Upper lobe of right lung (tissue), 1 donor: Measurements from ENCODE around the gene RNF6. TPM values are rescaled to one million over a fixed set of nuclear protein-coding genes. Genes with fewer than 3 reads are reported as not detected.

Source experiments
- ATAC-seq: fragments of 200-7000 bp; cut with Tn5 transposase; one replicate; pipeline ENCODE4 v1.9.1; 2020; ENCODE audit warnings: mild to moderate bottlenecking, moderate library complexity
- DNase-seq: peaks from one replicate; pipeline ENCODE4 v3.0.0-alpha.2; 2020
- H3K27ac ChIP-seq: fragments of 200-600 bp; one replicate; pipeline ENCODE4 v1.8.0; 2022
- H3K27me3 ChIP-seq: fragments of 200-600 bp; one replicate; pipeline ENCODE4 v1.8.0; 2022; ENCODE audit warnings: mild to moderate bottlenecking
- H3K36me3 ChIP-seq: fragments of 200-600 bp; one replicate; pipeline ENCODE4 v1.8.0; 2022
- H3K4me1 ChIP-seq: fragments of 200-600 bp; one replicate; pipeline ENCODE4 v1.8.0; 2022
- H3K4me3 ChIP-seq: fragments of 200-600 bp; one replicate; pipeline ENCODE4 v1.8.0; 2022; ENCODE audit warnings: mild to moderate bottlenecking
- H3K9me3 ChIP-seq: fragments of 200-600 bp; one replicate; pipeline ENCODE4 v1.8.0; 2022
- intact Hi-C: fragments of 100-400 bp; cut with DNase I; formaldehyde crosslinking; loops from one replicate; pipeline ENCODE4 v1.11.0; 2022
- total RNA-seq: library from RNA; stranded (reverse); fragmentation: NEBNext Ultra II Directional; extraction: Animal tissue kit (Norgen Biotek cat#: 25700); gene quantifications from one replicate; pipeline ENCODE4 v1.2.1, GENCODE V29; 2021
- TF ChIP-seq, protein P1 (sequence below): fragments of 200-600 bp; IDR thresholded peaks from one replicate; pipeline ENCODE4 v1.8.0; 2022; ENCODE audit warnings: antibody characterized with exemption
- donor health status: DM: no; HTN: yes; CAD: no; lungs with severe emphysema.

Gene RNF6
- total RNA-seq, 1 donor from 2014 or later, result 29.5 TPM

DNA sequence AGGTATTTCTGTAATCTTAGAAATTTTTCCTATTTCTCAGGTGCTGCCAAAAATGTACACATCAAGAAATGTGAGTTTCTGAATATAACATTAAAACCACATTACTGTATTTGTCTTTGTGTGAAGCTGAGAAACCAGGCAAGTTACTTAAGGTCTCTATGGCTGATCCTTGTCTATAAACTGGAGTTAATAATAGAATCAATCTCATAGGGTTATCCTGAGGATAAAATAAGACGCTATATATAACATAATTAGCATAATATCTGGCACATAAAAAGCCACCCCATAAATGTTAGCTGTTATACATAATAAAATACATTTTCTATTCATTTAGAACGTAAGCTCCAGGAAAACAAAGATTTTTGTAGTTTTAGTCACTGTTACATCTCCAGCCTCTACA lies 6.1 kb downstream of the RNF6 start:
- Histone ChIP-seq H3K4me3 (no peak overlapping the region), H3K9me3 (no peaks in the 10 kb centered on the region), H3K4me1 (peaks cover 19% of the 10 kb centered on the region), H3K27me3 (no peaks in the 10 kb centered on the region), H3K27ac (no peak overlapping the region), H3K36me3 (peaks cover 90% of the 10 kb centered on the region)
- intact Hi-C loops, result no loop called here
- TF ChIP-seq, protein P1, sequence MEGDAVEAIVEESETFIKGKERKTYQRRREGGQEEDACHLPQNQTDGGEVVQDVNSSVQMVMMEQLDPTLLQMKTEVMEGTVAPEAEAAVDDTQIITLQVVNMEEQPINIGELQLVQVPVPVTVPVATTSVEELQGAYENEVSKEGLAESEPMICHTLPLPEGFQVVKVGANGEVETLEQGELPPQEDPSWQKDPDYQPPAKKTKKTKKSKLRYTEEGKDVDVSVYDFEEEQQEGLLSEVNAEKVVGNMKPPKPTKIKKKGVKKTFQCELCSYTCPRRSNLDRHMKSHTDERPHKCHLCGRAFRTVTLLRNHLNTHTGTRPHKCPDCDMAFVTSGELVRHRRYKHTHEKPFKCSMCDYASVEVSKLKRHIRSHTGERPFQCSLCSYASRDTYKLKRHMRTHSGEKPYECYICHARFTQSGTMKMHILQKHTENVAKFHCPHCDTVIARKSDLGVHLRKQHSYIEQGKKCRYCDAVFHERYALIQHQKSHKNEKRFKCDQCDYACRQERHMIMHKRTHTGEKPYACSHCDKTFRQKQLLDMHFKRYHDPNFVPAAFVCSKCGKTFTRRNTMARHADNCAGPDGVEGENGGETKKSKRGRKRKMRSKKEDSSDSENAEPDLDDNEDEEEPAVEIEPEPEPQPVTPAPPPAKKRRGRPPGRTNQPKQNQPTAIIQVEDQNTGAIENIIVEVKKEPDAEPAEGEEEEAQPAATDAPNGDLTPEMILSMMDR, result no peak
- no peak for DNase-seq
- ATAC-seq, result no peak

DNA sequence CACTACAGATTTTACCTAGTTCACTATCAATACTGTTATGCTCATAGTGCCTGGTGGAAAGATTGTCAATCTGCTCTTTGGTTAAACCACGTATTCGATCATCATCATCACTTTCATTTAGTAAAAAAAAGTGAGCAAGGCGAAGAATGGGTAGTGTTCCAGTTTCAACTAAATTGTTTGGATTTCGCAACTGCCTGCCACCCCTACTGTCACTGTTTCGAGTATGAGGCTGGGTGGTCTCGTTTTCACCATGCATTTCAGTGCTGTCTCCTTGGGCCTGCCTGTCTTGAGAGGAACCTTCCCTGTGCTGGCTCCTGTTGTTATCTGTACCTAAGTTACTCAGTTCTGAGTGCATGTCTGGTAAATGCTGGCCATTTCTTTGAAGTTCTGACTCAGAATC lies 8.1 kb downstream of the RNF6 start:
- peaks cover 97% of the 10 kb centered on the region for H3K36me3 ChIP-seq
- H3K4me3 ChIP-seq, result no peak overlapping the region
- no peaks in the 10 kb centered on the region for H3K4me1 ChIP-seq
- intact Hi-C loops, result no loop called here
- TF ChIP-seq, protein P1, result no peak
- DNase-seq (no peak), ATAC-seq (no peak)
- no peaks in the 10 kb centered on the region for H3K27me3 ChIP-seq
- no peaks in the 10 kb centered on the region for H3K9me3 ChIP-seq
- no peak overlapping the region for H3K27ac ChIP-seq

DNA sequence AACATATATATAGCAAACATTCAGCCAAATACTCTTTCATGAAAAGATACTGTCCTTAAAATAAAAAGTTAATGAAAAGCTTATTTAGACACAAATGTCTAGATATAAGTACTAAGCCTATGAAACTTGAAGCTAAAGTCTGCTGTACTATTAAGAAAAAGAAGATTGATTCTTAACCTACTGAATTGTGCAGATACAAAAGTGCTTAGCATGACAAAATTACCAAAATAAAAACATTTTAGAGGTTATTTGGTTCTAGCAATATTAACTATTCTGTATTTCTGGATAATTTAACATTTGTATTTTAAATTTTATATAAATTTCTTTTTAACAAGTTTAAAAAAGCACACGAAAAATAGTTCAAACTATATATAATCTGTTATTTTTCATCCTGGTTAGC lies 8.8 kb downstream of the RNF6 start:
- Histone ChIP-seq H3K9me3 (no peaks in the 10 kb centered on the region), H3K27ac (no peak overlapping the region), H3K27me3 (no peaks in the 10 kb centered on the region), H3K4me1 (no peaks in the 10 kb centered on the region), H3K36me3 (peaks cover 97% of the 10 kb centered on the region), H3K4me3 (no peak overlapping the region)
- ATAC-seq (no peak), DNase-seq (no peak)
- TF ChIP-seq, protein P1, result no peak
- intact Hi-C loops, result no loop called here

DNA sequence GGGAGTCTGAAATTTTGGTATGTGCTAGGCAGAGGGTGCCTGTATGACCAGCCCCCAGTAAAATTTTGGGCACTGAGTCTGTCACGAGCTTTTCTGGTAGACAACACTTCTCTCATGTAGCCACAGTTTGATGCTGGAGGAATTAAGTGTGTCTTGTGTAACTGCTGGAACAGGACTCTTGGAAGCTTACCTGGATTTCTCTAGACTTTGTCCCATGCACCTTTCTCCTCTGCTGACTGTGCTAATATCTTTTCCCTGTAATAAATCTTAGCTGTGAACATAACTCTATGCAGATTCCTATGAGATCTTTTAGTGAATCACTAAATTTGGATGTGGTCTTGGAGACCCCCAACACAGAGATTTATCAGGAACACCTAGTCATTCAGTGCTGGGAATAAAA lies 13.8 kb downstream of the RNF6 start:
- ATAC-seq (no peak), DNase-seq (no peak)
- Histone ChIP-seq H3K27ac (no peak overlapping the region), H3K9me3 (no peaks in the 10 kb centered on the region), H3K4me1 (no peaks in the 10 kb centered on the region), H3K4me3 (no peak overlapping the region), H3K36me3 (peaks cover 68% of the 10 kb centered on the region), H3K27me3 (no peaks in the 10 kb centered on the region)
- TF ChIP-seq, protein P1, result no peak
- intact Hi-C loops, result no loop called here

DNA sequence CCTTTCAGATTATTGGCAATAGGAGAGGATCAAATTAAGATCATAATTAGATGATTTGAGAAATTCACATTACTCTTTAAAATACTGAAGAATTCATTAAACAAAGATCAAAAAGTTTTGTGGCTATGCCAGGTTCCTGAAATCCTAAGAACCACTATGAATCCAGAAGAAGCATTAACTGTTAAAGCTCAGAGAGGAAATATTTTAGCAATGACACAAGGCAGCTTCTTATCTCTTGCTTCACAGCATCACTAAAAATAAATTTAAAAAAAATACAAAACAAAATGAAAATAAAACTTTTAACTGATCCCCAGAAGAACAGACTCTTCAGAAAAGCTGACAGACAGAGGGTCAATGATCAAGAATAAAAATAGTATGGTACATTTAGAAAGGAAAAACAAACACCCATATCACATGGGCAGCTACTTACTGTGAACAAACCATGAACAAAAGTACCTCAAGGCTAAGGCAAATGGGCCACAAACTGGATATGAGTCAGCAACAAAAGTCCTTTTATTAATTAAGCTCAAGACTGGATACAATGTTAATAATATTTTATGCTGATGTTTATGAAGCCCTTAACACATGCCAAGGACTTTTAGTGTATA lies 19.6 kb downstream of the RNF6 start:
- H3K27ac ChIP-seq, result no peak overlapping the region
- TF ChIP-seq, protein P1, result no peak

DNA sequence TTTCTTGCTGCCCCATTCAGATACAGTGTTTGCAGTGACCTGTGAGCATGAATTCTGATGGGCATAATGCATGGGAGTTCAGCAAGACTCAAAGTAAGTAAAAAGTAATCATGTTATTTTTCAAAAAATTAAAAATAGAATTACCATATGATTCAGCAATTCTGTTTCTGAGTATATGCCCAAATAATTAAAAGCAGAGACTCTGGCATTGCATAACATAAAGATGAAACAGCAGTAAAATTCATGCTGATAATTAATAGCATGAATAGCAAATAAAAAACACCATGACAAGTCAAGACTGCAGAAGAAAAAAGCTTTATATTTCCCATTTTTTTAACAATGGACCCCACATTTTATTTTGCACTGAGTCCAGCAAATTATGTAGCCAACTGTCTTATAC lies 21.3 kb downstream of the RNF6 start:
- Histone ChIP-seq H3K36me3 (no peaks in the 10 kb centered on the region), H3K9me3 (peaks cover 7% of the 10 kb centered on the region), H3K4me3 (no peak overlapping the region), H3K27me3 (no peaks in the 10 kb centered on the region), H3K27ac (no peak overlapping the region), H3K4me1 (no peaks in the 10 kb centered on the region)
- no peak for ATAC-seq
- DNase-seq, result no peak
- TF ChIP-seq, protein P1, result no peak
- intact Hi-C loops, result no loop called here

More for the DNA sequence above, 19.6 kb downstream of the RNF6 start:
- Histone ChIP-seq H3K9me3 (no peaks in the 10 kb centered on the region), H3K4me1 (no peaks in the 10 kb centered on the region), H3K4me3 (no peak overlapping the region), H3K27me3 (no peaks in the 10 kb centered on the region), H3K36me3 (peaks cover 13% of the 10 kb centered on the region)
- intact Hi-C loops, result no loop called here
- DNase-seq, result no peak
- ATAC-seq, result no peak
